Small intestine (tissue), 16 donors: ENCODE measurements around the gene CAMLG. TPM values are rescaled to one million over a fixed set of nuclear protein-coding genes. Genes with fewer than 3 reads are reported as not detected.
"Not testable (repeated sequence)": the region's sequence is repeated elsewhere in the genome, so short reads cannot be mapped to it uniquely, and the experiment has no call there.

Experiments used
- DNase-seq, 2 donors: peaks; one replicate each; pipeline versions ENCODE4 v3.0.0 to v3.0.0-alpha.2; 2013
- FAIRE-seq: peaks from 2 replicates; lab custom pipeline; 2012; peaks lifted over from hg19 to GRCh38; lab: Jason Lieb, UNC
- H3K27ac ChIP-seq, 3 donors: one replicate each; pipeline ENCODE4 v1.5.1; 2013; ENCODE audit warnings: low read length in 2 of 3, mild to moderate bottlenecking in 2 of 3, control low read depth in 1 of 3, inconsistent platforms in 1 of 3, low read depth in 1 of 3, moderate library complexity in 1 of 3
- H3K27me3 ChIP-seq, 3 donors: one replicate each; pipeline ENCODE4 v1.6.1; 2013; ENCODE audit warnings: low read length in 3 of 3, inconsistent platforms in 1 of 3; ENCODE audit not compliant: control insufficient read depth in 3 of 3, insufficient read depth in 3 of 3
- H3K36me3 ChIP-seq, 3 donors: one replicate each; pipeline ENCODE4 v1.6.1; 2013; ENCODE audit warnings: low read length in 3 of 3, inconsistent platforms in 1 of 3, low read depth in 1 of 3, mild to moderate bottlenecking in 1 of 3, moderate library complexity in 1 of 3; ENCODE audit not compliant: control insufficient read depth in 3 of 3, insufficient read depth in 2 of 3
- H3K4me1 ChIP-seq, 3 donors: one replicate each; pipeline ENCODE4 v1.6.1; 2013; ENCODE audit warnings: low read length in 2 of 3, inconsistent platforms in 1 of 3, low read depth in 1 of 3, mild to moderate bottlenecking in 1 of 3, moderate library complexity in 1 of 3; ENCODE audit not compliant: control insufficient read depth in 3 of 3, insufficient read depth in 2 of 3
- H3K4me3 ChIP-seq, 3 donors: one replicate each; pipeline ENCODE4 v1.5.1; 2013; ENCODE audit warnings: low read length in 3 of 3, control low read depth in 1 of 3, inconsistent platforms in 1 of 3, low read depth in 1 of 3, mild to moderate bottlenecking in 1 of 3, moderate library complexity in 1 of 3
- H3K9me3 ChIP-seq, 2 donors: one replicate each; pipeline ENCODE4 v1.6.1; 2013; ENCODE audit warnings: low read depth in 1 of 2, low read length in 1 of 2; ENCODE audit not compliant: control insufficient read depth in 2 of 2, insufficient read depth in 1 of 2
- WGBS, 3 donors: extraction: QIAGEN DNeasy Blood & Tissue Kit; methylation state at CpG; one replicate each; pipeline ENCODE4 v1.1.7; 2013; 5-methylcytosine and 5-hydroxymethylcytosine counted together
- long read RNA-seq, 10 donors: transcript quantifications; one replicate each; lab custom pipeline, GENCODE V29; 2026
- polyA plus RNA-seq, 4 donors: library from polyadenylated mRNA; stranded (reverse) in 3 of 4; unstranded in 1 of 4; fragments of 200-250 nt in 3 of 4; fragments of 120-200 nt in 1 of 4; gene quantifications; one replicate each; pipeline versions ENCODE4 v1.2.1 to v1.2.3, GENCODE V29; 2013
- donor health status: healthy with polysubstance abuse.
- donor health status: control.
- donor health status: control.
- donor health status: Bipolar disorder and iron deficiency.
- donor health status: healthy.

CAMLG gene
- polyA plus RNA-seq, result 10 to 100 TPM; 37.0 to 80.0 (median 52.5) TPM
- long read RNA-seq, donor 1, transcript CAMLG-201 (4 exons, 2,221 nt), result major isoform, 35 of 126 reads
- long read RNA-seq, donor 1, transcript CAMLG-202 (3 exons, 895 nt), result minor isoform, 6 of 126 reads
- long read RNA-seq, donor 1, partial matches to known transcripts, result 74 of 126 reads
- long read RNA-seq, donor 1, other reads (novel, unspliced or antisense), result 11 of 126 reads
- long read RNA-seq, donor 2, transcript CAMLG-201 (4 exons, 2,221 nt), result major isoform, 10 of 11 reads
- long read RNA-seq, donor 2, partial matches to known transcripts, result 0 of 11 reads
- long read RNA-seq, donor 2, other reads (novel, unspliced or antisense), result 0 of 11 reads
- long read RNA-seq, donor 3, transcript CAMLG-201 (4 exons, 2,221 nt), result major isoform, 17 of 33 reads
- long read RNA-seq, donor 3, partial matches to known transcripts, result 14 of 33 reads
- long read RNA-seq, donor 3, other reads (novel, unspliced or antisense), result 0 of 33 reads
- long read RNA-seq, donor 4, result 0 reads
- long read RNA-seq, donor 5, transcript CAMLG-201 (4 exons, 2,221 nt), result major isoform, 5 of 14 reads
- long read RNA-seq, donor 5, partial matches to known transcripts, result 7 of 14 reads
- long read RNA-seq, donor 5, other reads (novel, unspliced or antisense), result 0 of 14 reads
- long read RNA-seq, donor 6, transcript CAMLG-201 (4 exons, 2,221 nt), result major isoform, 16 of 62 reads
- long read RNA-seq, donor 6, partial matches to known transcripts, result 42 of 62 reads
- long read RNA-seq, donor 6, other reads (novel, unspliced or antisense), result 0 of 62 reads
- long read RNA-seq, donor 7, transcript CAMLG-201 (4 exons, 2,221 nt), result major isoform, 19 of 43 reads
- long read RNA-seq, donor 7, transcript CAMLG-202 (3 exons, 895 nt), result minor isoform, 5 of 43 reads
- long read RNA-seq, donor 7, partial matches to known transcripts, result 12 of 43 reads
- long read RNA-seq, donor 7, other reads (novel, unspliced or antisense), result 7 of 43 reads
- long read RNA-seq, donor 8, transcript CAMLG-201 (4 exons, 2,221 nt), result major isoform, 6 of 6 reads
- long read RNA-seq, donor 8, partial matches to known transcripts, result 0 of 6 reads
- long read RNA-seq, donor 8, other reads (novel, unspliced or antisense), result 0 of 6 reads
- long read RNA-seq, donor 9, transcript CAMLG-201 (4 exons, 2,221 nt), result major isoform, 7 of 16 reads
- long read RNA-seq, donor 9, partial matches to known transcripts, result 0 of 16 reads
- long read RNA-seq, donor 9, other reads (novel, unspliced or antisense), result 5 of 16 reads
- long read RNA-seq, donor 10, transcript CAMLG-201 (4 exons, 2,221 nt), result major isoform, 16 of 48 reads
- long read RNA-seq, donor 10, transcript CAMLG-202 (3 exons, 895 nt), result minor isoform, 13 of 48 reads
- long read RNA-seq, donor 10, partial matches to known transcripts, result 12 of 48 reads
- long read RNA-seq, donor 10, other reads (novel, unspliced or antisense), result 7 of 48 reads

- H3K9me3 ChIP-seq, result no peaks in the 10 kb centered on the region
- peak within 1 kb of the TSS; percentile 93 to 94 (median 93) for H3K27ac ChIP-seq
- no peaks in the 10 kb centered on the region for H3K27me3 ChIP-seq
- peaks cover 2 to 16% (median 2%) of the 10 kb centered on the region in 3 donors for H3K4me1 ChIP-seq
- DNase-seq, result peak; percentile 98 to 100
- FAIRE-seq, result no peak
- WGBS, 3 donors, result 0% methylated on average over 60 to 66 of the region's 66 CpGs
- peak within 1 kb of the TSS; percentile 70 to 95 (median 94) for H3K4me3 ChIP-seq
- H3K36me3 ChIP-seq, result peaks cover 0 to 14% (median 0%) of the 10 kb centered on the region in 3 donors
Observed at GRCh38 chr5:134738133-134738962, at the start of gene CAMLG. Gene CAMLG, plus strand, starts transcription at chr5:134738548. Its CDS starts 73 bp downstream, at chr5:134738621.

GRCh38 chr5:134690144-134690543 is 48.2 kb upstream of the CAMLG start:
- not testable (repeated sequence) for H3K4me3 ChIP-seq, FAIRE-seq, DNase-seq, H3K4me1 ChIP-seq, H3K27ac ChIP-seq, H3K27me3 ChIP-seq, H3K9me3 ChIP-seq
- peaks cover 15 to 55% (median 24%) of the 10 kb centered on the region in 3 donors for H3K36me3 ChIP-seq
- 90 to 98% (median 95%) methylated on average over 8 of the region's 8 CpGs for WGBS, 3 donors

GRCh38 chr5:134692722-134693121 is 45.6 kb upstream of the CAMLG start:
- DNase-seq (no peak), FAIRE-seq (no peak)
- peaks cover 13 to 61% (median 24%) of the 10 kb centered on the region in 3 donors for H3K36me3 ChIP-seq
- no peaks in the 10 kb centered on the region for H3K4me1 ChIP-seq
- no peak overlapping the region for H3K27ac ChIP-seq
- H3K9me3 ChIP-seq, result no peaks in the 10 kb centered on the region
- no peaks in the 10 kb centered on the region for H3K27me3 ChIP-seq
- no peak overlapping the region for H3K4me3 ChIP-seq

GRCh38 chr5:134708301-134708700 is 30.0 kb upstream of the CAMLG start:
- 97 to 100% (median 98%) methylated on average over 1 of the region's 1 CpG for WGBS, 3 donors
- H3K4me1 ChIP-seq, result no peaks in the 10 kb centered on the region
- no peak overlapping the region for H3K4me3 ChIP-seq
- no peaks in the 10 kb centered on the region for H3K27me3 ChIP-seq
- FAIRE-seq, result no peak
- peaks cover 19 to 65% (median 29%) of the 10 kb centered on the region in 3 donors for H3K36me3 ChIP-seq
- H3K9me3 ChIP-seq, result no peaks in the 10 kb centered on the region
- H3K27ac ChIP-seq, result no peak overlapping the region
- DNase-seq, result no peak

- no peak for FAIRE-seq
Observed at GRCh38 chr5:134714120-134714519, 24.2 kb upstream of the CAMLG start.

GRCh38 chr5:134714541-134714940 is 23.8 kb upstream of the CAMLG start:
- Histone ChIP-seq H3K36me3 (peaks cover 10 to 65% (median 20%) of the 10 kb centered on the region in 3 donors), H3K9me3 (no peaks in the 10 kb centered on the region), H3K4me3 (no peak overlapping the region), H3K4me1 (no peaks in the 10 kb centered on the region), H3K27me3 (no peaks in the 10 kb centered on the region), H3K27ac (no peak overlapping the region)
- 93 to 99% (median 94%) methylated on average over 3 of the region's 3 CpGs for WGBS, 3 donors
- DNase-seq, result no peak
- FAIRE-seq, result no peak

More at GRCh38 chr5:134714120-134714519, 24.2 kb upstream of the CAMLG start:
- WGBS, 3 donors, result 93 to 100% (median 95%) methylated on average over 5 of the region's 5 CpGs
- DNase-seq, result no peak
- no peaks in the 10 kb centered on the region for H3K9me3 ChIP-seq
- H3K27me3 ChIP-seq, result no peaks in the 10 kb centered on the region
- no peak overlapping the region for H3K27ac ChIP-seq
- H3K4me1 ChIP-seq, result no peaks in the 10 kb centered on the region
- H3K36me3 ChIP-seq, result peaks cover 10 to 60% (median 22%) of the 10 kb centered on the region in 3 donors
- no peak overlapping the region for H3K4me3 ChIP-seq

GRCh38 chr5:134715466-134715865 is 22.9 kb upstream of the CAMLG start:
- not testable (repeated sequence) for FAIRE-seq, H3K4me3 ChIP-seq, H3K9me3 ChIP-seq, H3K27me3 ChIP-seq, DNase-seq, H3K4me1 ChIP-seq, H3K27ac ChIP-seq
- H3K36me3 ChIP-seq, result peaks cover 8 to 61% (median 18%) of the 10 kb centered on the region in 3 donors
- WGBS, 3 donors, result 94 to 97% (median 95%) methylated on average over 4 of the region's 4 CpGs
